ENCODE measurements around the gene DDR2.
"Not testable (repeated sequence)": the region's sequence is repeated elsewhere in the genome, so short reads cannot be mapped to it uniquely, and the experiment has no call there.

The DDR2 gene

DNA sequence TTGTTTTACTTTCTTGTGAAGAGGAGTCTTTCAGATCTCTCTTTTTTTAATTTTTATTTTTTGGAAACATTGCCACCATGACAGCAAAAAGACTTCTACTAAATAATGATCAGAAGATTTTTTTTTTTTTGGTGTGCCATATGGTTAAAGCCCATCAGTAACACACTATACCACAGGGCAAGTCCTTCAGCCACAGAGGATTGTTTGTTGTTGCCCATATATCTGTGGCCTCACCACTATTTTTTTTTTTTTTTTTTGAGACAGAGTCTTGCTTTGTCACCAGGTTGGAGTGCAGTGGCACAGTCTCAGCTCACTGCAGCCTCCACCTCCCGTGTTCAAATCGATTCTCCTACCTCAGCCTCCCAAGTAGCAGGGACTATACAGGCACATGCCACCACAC lies 41.6 kb upstream of the DDR2 start:
- H3K18ac ChIP-seq (ENCODE audit: low read length), result no peak overlapping the region
- H3K4me3 ChIP-seq (ENCODE audit: low read length), result no peak overlapping the region
- no peak overlapping the region for H2BK15ac ChIP-seq (replicated peaks; ENCODE audit: low read depth)
- H2BK120ac ChIP-seq (ENCODE audit: low read depth, low read length), result no peak overlapping the region
- H3K27ac ChIP-seq (ENCODE audit: low read depth, low read length), result no peak overlapping the region
- H3K4ac ChIP-seq (ENCODE audit: low read depth, low read length), result no peak overlapping the region
- no peaks in the 10 kb centered on the region for H3K79me1 ChIP-seq (ENCODE audit: low read length)
- H3K9ac ChIP-seq (ENCODE audit: low read length), result no peak overlapping the region
- H3K36me3 ChIP-seq (ENCODE audit: control insufficient read depth, insufficient read depth, low read length), result peaks cover 1% of the 10 kb centered on the region
- no peak overlapping the region for H4K8ac ChIP-seq (ENCODE audit: low read depth, low read length)
- no peak overlapping the region for H3K4me2 ChIP-seq (ENCODE audit: low read length)
- no peak overlapping the region for H2BK5ac ChIP-seq (ENCODE audit: low read length)
- H3K56ac ChIP-seq (ENCODE audit: low read length), result no peak overlapping the region
- no peak overlapping the region for H2AK5ac ChIP-seq (ENCODE audit: low read length)
- no peak for DNase-seq
- H3K23ac ChIP-seq (ENCODE audit: low read length), result no peak overlapping the region
- no peaks in the 10 kb centered on the region for H3K4me1 ChIP-seq (ENCODE audit: control insufficient read depth, low read depth, low read length)
- H4K5ac ChIP-seq (ENCODE audit: low read length), result no peak overlapping the region
- no CpG with 5 or more reads among the region's 2 CpGs for WGBS (ENCODE audit: extremely low coverage, insufficient coverage, low lambda C conversion rate)
- no peaks in the 10 kb centered on the region for H3K79me2 ChIP-seq (ENCODE audit: control insufficient read depth, insufficient read depth, low read length)
- no peaks in the 10 kb centered on the region for H3K27me3 ChIP-seq (ENCODE audit: insufficient read depth, low read length, poor library complexity)

DNA sequence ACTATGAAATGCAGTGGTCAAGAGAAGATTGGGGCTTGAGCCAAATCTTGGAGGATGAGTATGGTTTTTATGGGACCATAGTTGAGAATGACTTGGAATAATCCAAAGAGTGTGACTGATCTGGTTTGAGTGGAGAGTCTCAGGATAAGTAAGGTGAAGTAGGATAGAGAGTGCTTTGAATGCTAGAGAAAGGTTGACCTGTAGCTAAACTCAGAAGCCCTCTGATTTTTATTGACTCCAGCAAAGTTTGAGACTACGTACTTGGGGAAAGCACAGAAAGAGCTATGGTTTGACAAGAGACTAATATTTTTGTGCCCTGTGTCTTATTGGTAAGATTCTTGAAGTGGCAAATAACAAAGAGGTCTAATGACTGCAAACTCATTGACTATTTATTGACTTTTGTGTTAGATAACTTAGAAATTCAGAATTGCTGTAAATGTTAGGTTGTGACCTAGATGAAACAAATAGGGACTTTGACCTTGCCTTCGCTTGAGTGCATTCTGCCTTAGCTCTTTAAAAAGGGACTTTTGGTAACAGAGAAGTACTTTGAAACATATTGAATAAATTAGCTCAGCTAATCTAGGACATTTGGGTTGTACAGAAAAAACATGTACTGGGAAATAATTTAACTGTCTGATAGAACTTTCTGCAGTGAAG lies 35.6 kb upstream of the DDR2 start:
- no peak overlapping the region for H2BK15ac ChIP-seq (replicated peaks; ENCODE audit: low read depth)
- no peak overlapping the region for H2AK5ac ChIP-seq (ENCODE audit: low read length)
- no CpG with 5 or more reads among the region's 2 CpGs for WGBS (ENCODE audit: extremely low coverage, insufficient coverage, low lambda C conversion rate)
- H2BK120ac ChIP-seq (ENCODE audit: low read depth, low read length), result no peak overlapping the region
- H3K56ac ChIP-seq (ENCODE audit: low read length), result no peak overlapping the region
- H3K4ac ChIP-seq (ENCODE audit: low read depth, low read length), result no peak overlapping the region
- H3K4me1 ChIP-seq (ENCODE audit: control insufficient read depth, low read depth, low read length), result no peaks in the 10 kb centered on the region
- H2BK5ac ChIP-seq (ENCODE audit: low read length), result no peak overlapping the region
- no peak overlapping the region for H3K4me2 ChIP-seq (ENCODE audit: low read length)
- no peak overlapping the region for H3K4me3 ChIP-seq (ENCODE audit: low read length)
- no peak overlapping the region for H3K23ac ChIP-seq (ENCODE audit: low read length)
- no peak overlapping the region for H3K18ac ChIP-seq (ENCODE audit: low read length)
- no peaks in the 10 kb centered on the region for H3K79me1 ChIP-seq (ENCODE audit: low read length)
- DNase-seq, result no peak
- no peak overlapping the region for H3K9ac ChIP-seq (ENCODE audit: low read length)
- peaks cover 1% of the 10 kb centered on the region for H3K36me3 ChIP-seq (ENCODE audit: control insufficient read depth, insufficient read depth, low read length)
- H4K5ac ChIP-seq (ENCODE audit: low read length), result no peak overlapping the region
- no peaks in the 10 kb centered on the region for H3K27me3 ChIP-seq (ENCODE audit: insufficient read depth, low read length, poor library complexity)
- no peaks in the 10 kb centered on the region for H3K79me2 ChIP-seq (ENCODE audit: control insufficient read depth, insufficient read depth, low read length)
- H3K27ac ChIP-seq (ENCODE audit: low read depth, low read length), result no peak overlapping the region
- H4K8ac ChIP-seq (ENCODE audit: low read depth, low read length), result no peak overlapping the region

DNA sequence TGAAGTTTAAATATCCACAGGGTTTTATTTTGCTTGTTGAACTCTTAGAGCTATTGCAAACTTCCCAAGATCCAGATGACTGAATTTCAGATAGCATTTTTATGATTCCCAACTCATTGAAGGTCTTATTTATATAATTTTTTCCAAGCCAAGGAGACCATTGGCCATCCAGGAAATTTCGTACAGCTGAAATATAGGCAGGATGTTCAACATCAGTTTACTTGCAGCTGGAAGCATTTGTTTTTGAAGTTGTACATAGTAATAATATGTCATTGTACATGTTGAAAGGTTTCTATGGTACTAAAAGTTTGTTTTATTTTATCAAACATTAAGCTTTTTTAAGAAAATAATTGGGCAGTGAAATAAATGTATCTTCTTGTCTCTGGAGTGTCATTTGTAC lies 32.8 kb upstream of the DDR2 start:
- H3K27ac ChIP-seq (ENCODE audit: low read depth, low read length), result no peak overlapping the region
- H3K79me1 ChIP-seq (ENCODE audit: low read length), result no peaks in the 10 kb centered on the region
- H2BK120ac ChIP-seq (ENCODE audit: low read depth, low read length), result no peak overlapping the region
- H3K4me1 ChIP-seq (ENCODE audit: control insufficient read depth, low read depth, low read length), result no peaks in the 10 kb centered on the region
- H3K56ac ChIP-seq (ENCODE audit: low read length), result no peak overlapping the region
- no peak overlapping the region for H3K4me2 ChIP-seq (ENCODE audit: low read length)
- no peaks in the 10 kb centered on the region for H3K27me3 ChIP-seq (ENCODE audit: insufficient read depth, low read length, poor library complexity)
- no peak overlapping the region for H3K9ac ChIP-seq (ENCODE audit: low read length)
- H4K8ac ChIP-seq (ENCODE audit: low read depth, low read length), result no peak overlapping the region
- WGBS (ENCODE audit: extremely low coverage, insufficient coverage, low lambda C conversion rate), result no CpG with 5 or more reads among the region's 1 CpG
- H3K4ac ChIP-seq (ENCODE audit: low read depth, low read length), result no peak overlapping the region
- H2BK5ac ChIP-seq (ENCODE audit: low read length), result no peak overlapping the region
- H3K23ac ChIP-seq (ENCODE audit: low read length), result no peak overlapping the region
- H3K4me3 ChIP-seq (ENCODE audit: low read length), result no peak overlapping the region
- no peak for DNase-seq
- no peaks in the 10 kb centered on the region for H3K79me2 ChIP-seq (ENCODE audit: control insufficient read depth, insufficient read depth, low read length)
- H3K36me3 ChIP-seq (ENCODE audit: control insufficient read depth, insufficient read depth, low read length), result no peaks in the 10 kb centered on the region
- H3K18ac ChIP-seq (ENCODE audit: low read length), result no peak overlapping the region
- no peak overlapping the region for H4K5ac ChIP-seq (ENCODE audit: low read length)
- no peak overlapping the region for H2BK15ac ChIP-seq (replicated peaks; ENCODE audit: low read depth)
- H2AK5ac ChIP-seq (ENCODE audit: low read length), result no peak overlapping the region

DNA sequence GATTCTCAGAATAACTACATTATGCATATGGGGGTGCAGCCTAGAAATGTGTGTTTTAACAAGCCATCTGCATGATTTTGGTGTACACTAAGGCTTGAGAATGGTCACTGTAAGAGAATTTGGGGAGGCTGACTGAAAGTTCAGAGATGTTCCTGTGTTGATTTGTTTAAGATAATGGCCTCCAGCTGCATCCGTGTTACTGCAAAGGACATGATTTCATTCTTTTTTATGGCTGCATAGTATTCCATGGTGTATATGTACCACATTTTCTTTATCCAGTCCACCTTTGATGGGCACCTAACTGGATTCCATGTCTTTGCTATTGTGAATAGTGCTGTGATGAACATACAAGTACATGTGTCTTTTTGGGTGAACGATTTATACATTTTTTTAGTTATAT lies 29.1 kb upstream of the DDR2 start:
- not testable (repeated sequence) for H3K9ac ChIP-seq (ENCODE audit: low read length); H3K79me1 ChIP-seq (ENCODE audit: low read length); H4K5ac ChIP-seq (ENCODE audit: low read length); H3K36me3 ChIP-seq (ENCODE audit: control insufficient read depth, insufficient read depth, low read length); H4K8ac ChIP-seq (ENCODE audit: low read depth, low read length); H3K23ac ChIP-seq (ENCODE audit: low read length); H3K27me3 ChIP-seq (ENCODE audit: insufficient read depth, low read length, poor library complexity); DNase-seq; H3K4me2 ChIP-seq (ENCODE audit: low read length); H2BK120ac ChIP-seq (ENCODE audit: low read depth, low read length); H2BK15ac ChIP-seq (replicated peaks; ENCODE audit: low read depth); H3K79me2 ChIP-seq (ENCODE audit: control insufficient read depth, insufficient read depth, low read length); H3K27ac ChIP-seq (ENCODE audit: low read depth, low read length); H3K56ac ChIP-seq (ENCODE audit: low read length); H3K4me1 ChIP-seq (ENCODE audit: control insufficient read depth, low read depth, low read length); H3K18ac ChIP-seq (ENCODE audit: low read length); H2AK5ac ChIP-seq (ENCODE audit: low read length); H2BK5ac ChIP-seq (ENCODE audit: low read length); H3K4ac ChIP-seq (ENCODE audit: low read depth, low read length); H3K4me3 ChIP-seq (ENCODE audit: low read length)
- no CpG with 5 or more reads among the region's 2 CpGs for WGBS (ENCODE audit: extremely low coverage, insufficient coverage, low lambda C conversion rate)

DNA sequence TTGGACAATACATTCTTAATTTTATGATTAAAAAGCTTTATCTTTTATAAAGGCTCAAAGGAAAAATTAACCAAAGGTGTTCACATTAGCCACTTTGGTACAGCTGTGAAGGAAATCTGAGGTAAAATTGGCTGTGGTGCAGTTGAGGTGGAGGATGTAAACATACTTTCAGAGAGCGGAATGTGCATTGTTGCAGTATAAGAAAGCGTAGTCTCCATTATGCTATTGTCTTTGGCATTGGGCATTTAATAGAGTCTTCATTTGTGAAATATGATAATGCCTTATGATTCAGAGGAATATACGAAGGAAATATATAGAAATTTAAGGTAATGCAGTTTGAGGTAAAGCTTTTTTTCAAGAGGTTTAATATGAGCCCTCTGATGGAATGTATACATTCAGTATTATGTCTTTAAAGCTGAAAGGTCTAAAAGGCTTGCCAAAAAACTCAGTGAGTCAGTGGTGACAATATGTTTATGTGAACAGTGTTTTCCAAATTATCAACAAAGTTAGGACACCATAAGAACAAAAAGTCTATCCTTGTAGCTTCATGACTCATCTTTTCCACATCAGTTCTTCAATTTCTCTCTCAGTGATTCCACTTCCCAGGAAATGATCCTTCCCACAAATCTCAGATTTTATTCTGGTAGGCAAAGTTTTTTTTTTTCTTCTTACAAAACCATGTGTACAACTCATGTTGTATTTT lies 26.9 kb upstream of the DDR2 start:
- no peak overlapping the region for H3K56ac ChIP-seq (ENCODE audit: low read length)
- H3K79me2 ChIP-seq (ENCODE audit: control insufficient read depth, insufficient read depth, low read length), result no peaks in the 10 kb centered on the region
- no peaks in the 10 kb centered on the region for H3K4me1 ChIP-seq (ENCODE audit: control insufficient read depth, low read depth, low read length)
- WGBS (ENCODE audit: extremely low coverage, insufficient coverage, low lambda C conversion rate), result 100% methylated on average over 1 of the region's 3 CpGs
- H3K4ac ChIP-seq (ENCODE audit: low read depth, low read length), result no peak overlapping the region
- DNase-seq, result no peak
- H3K27me3 ChIP-seq (ENCODE audit: insufficient read depth, low read length, poor library complexity), result no peaks in the 10 kb centered on the region
- H4K5ac ChIP-seq (ENCODE audit: low read length), result no peak overlapping the region
- H3K9ac ChIP-seq (ENCODE audit: low read length), result no peak overlapping the region
- no peak overlapping the region for H4K8ac ChIP-seq (ENCODE audit: low read depth, low read length)
- H2AK5ac ChIP-seq (ENCODE audit: low read length), result no peak overlapping the region
- H3K23ac ChIP-seq (ENCODE audit: low read length), result no peak overlapping the region
- no peak overlapping the region for H2BK15ac ChIP-seq (replicated peaks; ENCODE audit: low read depth)
- H3K4me3 ChIP-seq (ENCODE audit: low read length), result no peak overlapping the region
- H3K4me2 ChIP-seq (ENCODE audit: low read length), result no peak overlapping the region
- H2BK120ac ChIP-seq (ENCODE audit: low read depth, low read length), result no peak overlapping the region
- H2BK5ac ChIP-seq (ENCODE audit: low read length), result no peak overlapping the region
- no peak overlapping the region for H3K27ac ChIP-seq (ENCODE audit: low read depth, low read length)
- no peak overlapping the region for H3K18ac ChIP-seq (ENCODE audit: low read length)
- H3K79me1 ChIP-seq (ENCODE audit: low read length), result no peaks in the 10 kb centered on the region
- no peaks in the 10 kb centered on the region for H3K36me3 ChIP-seq (ENCODE audit: control insufficient read depth, insufficient read depth, low read length)

DNA sequence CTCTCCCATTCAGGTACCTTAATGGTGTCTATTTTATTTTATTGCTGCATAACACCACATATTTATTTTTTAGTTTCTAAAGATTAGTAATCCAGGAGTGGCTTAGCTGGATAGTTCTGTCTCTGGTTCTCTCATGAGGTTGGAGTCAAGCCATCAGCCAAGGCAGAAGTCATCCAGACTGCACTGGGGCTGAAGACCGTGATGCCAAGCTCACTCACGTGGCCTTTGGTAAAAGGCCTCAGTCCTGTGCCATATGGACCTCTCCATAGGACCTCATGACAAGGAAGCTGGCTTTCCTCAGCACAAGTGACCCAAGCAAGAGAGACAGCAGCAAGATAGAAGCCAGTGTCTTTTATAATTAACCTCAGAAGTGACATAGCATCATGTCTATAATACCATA lies 23.0 kb upstream of the DDR2 start:
- Histone ChIP-seq H3K4me1 (ENCODE audit: control insufficient read depth, low read depth, low read length) (no peaks in the 10 kb centered on the region), H3K4me3 (ENCODE audit: low read length) (no peak overlapping the region), H3K27ac (ENCODE audit: low read depth, low read length) (no peak overlapping the region), H4K8ac (ENCODE audit: low read depth, low read length) (no peak overlapping the region), H3K4me2 (ENCODE audit: low read length) (no peak overlapping the region), H3K56ac (ENCODE audit: low read length) (no peak overlapping the region), H2BK120ac (ENCODE audit: low read depth, low read length) (no peak overlapping the region), H4K5ac (ENCODE audit: low read length) (no peak overlapping the region), H3K4ac (ENCODE audit: low read depth, low read length) (no peak overlapping the region), H3K18ac (ENCODE audit: low read length) (no peak overlapping the region), H3K23ac (ENCODE audit: low read length) (no peak overlapping the region), H3K9ac (ENCODE audit: low read length) (no peak overlapping the region), H2BK15ac (replicated peaks; ENCODE audit: low read depth) (no peak overlapping the region), H3K79me1 (ENCODE audit: low read length) (no peaks in the 10 kb centered on the region), H3K79me2 (ENCODE audit: control insufficient read depth, insufficient read depth, low read length) (no peaks in the 10 kb centered on the region), H2BK5ac (ENCODE audit: low read length) (no peak overlapping the region), H3K27me3 (ENCODE audit: insufficient read depth, low read length, poor library complexity) (no peaks in the 10 kb centered on the region), H3K36me3 (ENCODE audit: control insufficient read depth, insufficient read depth, low read length) (no peaks in the 10 kb centered on the region), H2AK5ac (ENCODE audit: low read length) (no peak overlapping the region)
- WGBS (ENCODE audit: extremely low coverage, insufficient coverage, low lambda C conversion rate), result no CpG with 5 or more reads among the region's 2 CpGs
- no peak for DNase-seq

Data from mesendoderm (in vitro differentiated cells).